ENCODE results near the gene OR51S1. TPM values are rescaled to one million over a fixed set of nuclear protein-coding genes. Genes with fewer than 3 reads are reported as not detected.
"Not testable (repeated sequence)": the region's sequence is repeated elsewhere in the genome, so short reads cannot be mapped to it uniquely, and the experiment has no call there.

Gene OR51S1
- total RNA-seq, 1 donor: not detected

GRCh38 chr11:4809246-4809645 lies 39.8 kb downstream of the OR51S1 start:
- DNase-seq (ENCODE audit: low read depth in 2 of 3, low spot score in 2 of 3): no peak

DNA sequence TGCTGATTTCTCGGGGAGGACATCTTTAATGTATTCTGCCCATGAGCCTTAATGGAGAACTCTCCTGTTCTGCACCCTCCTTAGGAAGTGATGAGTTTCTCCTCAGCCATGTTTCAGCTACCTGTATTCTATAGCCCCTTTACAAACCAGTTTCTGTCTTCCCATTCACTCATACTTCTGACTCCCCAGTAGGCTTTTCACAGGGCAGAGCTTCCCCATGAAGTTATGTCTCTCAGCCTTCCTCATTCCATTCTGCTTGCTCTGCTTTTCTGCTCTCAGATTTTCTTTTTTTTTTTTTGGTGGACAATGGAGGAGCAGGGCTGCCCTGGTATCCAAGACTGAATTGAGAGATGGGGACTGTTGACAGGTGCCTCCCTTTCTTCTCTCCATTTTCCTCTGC lies 40.5 kb downstream of the OR51S1 start:
- DNase-seq (ENCODE audit: low read depth in 2 of 3, low spot score in 2 of 3): no peak

DNA sequence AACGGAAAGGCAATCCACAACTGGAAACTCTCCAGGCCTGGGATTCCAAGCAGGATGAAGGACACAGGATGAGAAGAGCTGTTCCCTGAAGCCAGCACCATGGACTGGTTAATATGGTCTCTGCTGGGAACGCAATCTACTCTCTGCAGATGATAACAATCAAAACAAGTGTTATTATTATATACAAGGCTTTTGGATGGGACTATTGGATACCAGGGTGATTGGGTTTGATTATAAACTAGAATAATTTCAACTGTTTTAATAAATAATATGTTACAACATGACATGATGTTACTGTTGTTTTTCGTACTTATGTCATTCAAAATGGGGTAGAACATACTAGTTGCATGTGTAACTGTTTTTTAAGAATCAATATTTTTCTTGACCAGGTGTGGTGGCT lies 44.7 kb downstream of the OR51S1 start, which contains the start of gene OR52R1:
OR52R1 (minus strand) TSS at position 101 of the 400 bp plus-strand sequence; CDS start at position 101, 0 bp downstream.
- DNase-seq (ENCODE audit: low read depth in 2 of 3, low spot score in 2 of 3): no peak

- DNase-seq (ENCODE audit: low read depth in 2 of 3, low spot score in 2 of 3): not testable (repeated sequence)
Measured at GRCh38 chr11:4801316-4801715, 47.7 kb downstream of the OR51S1 start.

GRCh38 chr11:4798427-4799183 lies 50.4 kb downstream of the OR51S1 start:
- no peak for DNase-seq (ENCODE audit: low read depth in 2 of 3, low spot score in 2 of 3)

Other genes with a start within 250 kb of the OR51S1 start
- 11.8 TPM for gene TRIM68, start 241.0 kb downstream of the OR51S1 start, total RNA-seq
- gene OR51D1, start 211.7 kb downstream of the OR51S1 start, total RNA-seq: under 0.01 TPM
- not detected for gene OR51E1, start 205.2 kb downstream of the OR51S1 start, total RNA-seq
- gene OR51E2, start 151.4 kb downstream of the OR51S1 start, total RNA-seq: under 0.01 TPM
- not detected for gene MMP26, start 144.4 kb downstream of the OR51S1 start, total RNA-seq
- gene OR51F1, start 79.3 kb downstream of the OR51S1 start, total RNA-seq: not detected
- not detected for gene OR52R1, start 44.8 kb downstream of the OR51S1 start, total RNA-seq
- gene OR51F2, start 27.9 kb downstream of the OR51S1 start, total RNA-seq: not detected
- not detected for gene OR51T1, start 32.7 kb upstream of the OR51S1 start, total RNA-seq
- gene OR51A7, start 54.6 kb upstream of the OR51S1 start, total RNA-seq: not detected
- not detected for gene OR51G2, start 70.1 kb upstream of the OR51S1 start, total RNA-seq
- not detected for gene OR51G1, start 75.1 kb upstream of the OR51S1 start, total RNA-seq
- gene OR51A4, start 98.4 kb upstream of the OR51S1 start, total RNA-seq: under 0.01 TPM
- gene OR51A2, start 106.5 kb upstream of the OR51S1 start, total RNA-seq: not detected
- under 0.01 TPM for gene OR51L1, start 145.6 kb upstream of the OR51S1 start, total RNA-seq
- not detected for gene OR52J3, start 197.3 kb upstream of the OR51S1 start, total RNA-seq
- gene OR52E2, start 210.4 kb upstream of the OR51S1 start, total RNA-seq: not detected
- under 0.01 TPM for gene OR52E1, start 220.4 kb upstream of the OR51S1 start, total RNA-seq